HG02763 (cell line): Measurements from ENCODE around the gene IL1RAPL2.
"Not testable (repeated sequence)": the region's sequence is repeated elsewhere in the genome, so short reads cannot be mapped to it uniquely, and the experiment has no call there.

ENCODE experiments used
- ATAC-seq: cut with Tn5 transposase; IDR thresholded peaks from one replicate; pipeline ENCODE4 v1.9.1; 2021; ENCODE audit warnings: mild to moderate bottlenecking, moderate library complexity; ENCODE audit not compliant: unreplicated experiment

Gene IL1RAPL2

GRCh38 chrX:105664243-105664642, 1098.2 kb downstream of the IL1RAPL2 start:
- ATAC-seq, result no peak

- ATAC-seq, result not testable (repeated sequence)
These were observed 1118.3 kb downstream of the IL1RAPL2 start for GRCh38 chrX:105684288-105684687.

DNA sequence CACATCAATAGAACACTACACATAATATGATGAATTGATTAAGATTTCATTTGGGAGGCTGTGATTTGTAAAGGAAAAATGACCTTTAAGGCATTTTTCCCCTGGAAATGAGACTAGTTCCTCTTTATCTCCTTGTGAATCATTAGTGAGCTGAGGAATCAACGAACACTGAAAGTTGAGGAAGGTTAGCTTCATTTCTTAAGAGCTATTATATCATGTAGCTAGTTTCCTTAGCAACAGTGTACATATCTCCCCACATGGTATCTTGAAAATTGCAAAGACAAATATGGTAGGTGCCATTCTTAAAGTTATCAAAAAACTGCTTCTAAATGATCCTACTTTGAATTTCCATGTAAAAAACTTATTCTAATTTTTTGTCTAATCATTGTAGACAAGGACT, 1128.8 kb downstream of the IL1RAPL2 start:
- no peak for ATAC-seq

DNA sequence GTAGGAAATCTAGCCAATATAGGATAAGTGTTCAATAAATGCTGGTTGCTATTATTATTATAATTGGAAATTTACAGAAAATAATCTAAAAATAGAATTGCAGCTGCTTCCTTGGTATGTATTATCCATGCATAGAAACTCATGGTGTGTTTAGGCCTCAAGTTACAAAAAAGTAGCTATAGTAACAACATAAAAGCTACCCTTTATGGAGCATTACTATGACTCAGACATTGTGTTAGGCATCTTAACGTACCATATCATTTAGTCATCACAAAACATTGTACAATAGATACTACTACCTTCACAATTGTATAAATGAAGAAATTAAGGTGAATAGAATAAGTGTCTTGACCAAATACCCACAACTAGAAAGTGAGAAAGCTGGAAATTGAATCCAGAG, 1129.5 kb downstream of the IL1RAPL2 start:
- ATAC-seq, result no peak

GRCh38 chrX:105696870-105697269, 1130.9 kb downstream of the IL1RAPL2 start:
- no peak for ATAC-seq

GRCh38 chrX:105697984-105698781, 1132.2 kb downstream of the IL1RAPL2 start:
- no peak for ATAC-seq

GRCh38 chrX:105700331-105700730, 1134.3 kb downstream of the IL1RAPL2 start:
- ATAC-seq, result no peak

DNA sequence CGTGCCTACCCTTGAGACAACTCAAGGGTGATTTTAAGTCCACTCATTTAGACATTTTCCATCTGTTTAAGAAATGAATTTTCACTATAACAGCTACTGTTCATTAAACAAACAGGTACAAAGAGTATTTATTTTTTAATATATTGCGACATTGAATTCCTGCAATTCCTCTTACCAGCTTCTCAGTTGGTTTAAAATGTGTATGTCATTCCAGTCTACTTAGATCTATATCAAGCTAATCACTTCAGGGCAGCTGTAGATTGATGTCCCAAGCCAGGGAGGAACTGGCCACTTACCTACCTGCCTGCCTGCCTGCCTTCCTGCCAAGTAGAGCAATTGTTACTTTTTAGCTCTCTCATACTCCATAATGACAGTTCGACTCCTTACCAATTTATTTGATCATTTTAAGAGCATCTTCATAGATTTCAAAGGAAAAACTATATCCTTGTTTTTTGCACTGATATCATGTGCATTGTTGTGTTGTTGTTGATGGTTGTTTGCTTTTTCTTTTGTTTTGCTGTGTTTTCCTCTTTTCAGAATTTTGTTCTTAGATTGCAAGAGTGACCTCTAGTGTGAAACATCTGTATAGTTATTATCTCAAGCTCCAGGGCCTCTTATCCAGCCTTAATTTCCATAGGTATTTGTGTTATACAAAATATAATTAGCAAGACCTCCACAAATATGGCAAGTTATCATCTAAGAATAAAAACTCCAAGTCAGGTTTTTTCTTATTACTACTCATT, 1135.5 kb downstream of the IL1RAPL2 start:
- no peak for ATAC-seq

DNA sequence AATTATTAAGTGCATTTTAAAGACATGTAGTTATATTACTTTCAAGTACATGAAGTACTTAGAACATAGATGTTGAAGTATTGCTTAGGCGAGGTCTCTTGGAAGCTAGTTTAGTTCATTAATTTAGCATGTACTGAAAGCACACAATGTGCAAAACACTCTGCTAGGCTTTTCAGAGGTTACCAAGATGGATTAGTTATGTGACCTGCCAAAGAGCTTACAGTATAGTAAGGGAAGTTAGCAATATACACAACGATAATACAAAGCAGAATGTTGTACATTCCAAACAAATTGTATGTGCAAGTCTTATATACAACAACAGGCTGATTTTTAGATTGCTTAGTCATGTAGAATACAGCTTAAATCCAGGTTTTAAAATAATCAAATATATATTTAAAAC, 1137.9 kb downstream of the IL1RAPL2 start:
- no peak for ATAC-seq

DNA sequence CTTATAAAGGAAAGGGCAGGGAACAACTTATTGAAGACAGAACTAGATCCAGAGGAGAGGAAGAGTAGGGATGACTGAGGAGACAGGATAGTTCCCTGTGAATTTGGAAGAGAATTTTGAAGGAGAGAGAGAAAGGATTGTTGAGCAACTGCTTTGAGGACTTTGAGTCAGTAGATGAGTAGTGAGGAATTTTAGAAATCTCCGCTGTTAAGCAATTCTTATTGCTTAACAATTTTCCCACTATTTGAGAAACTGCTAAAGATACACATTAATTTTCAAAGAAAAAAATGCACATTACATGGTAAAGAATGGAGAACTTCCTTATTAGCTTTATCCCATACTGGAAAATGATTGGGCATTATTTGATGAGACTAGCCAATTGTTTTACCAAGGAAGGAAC, 1140.0 kb downstream of the IL1RAPL2 start:
- no peak for ATAC-seq

- no peak for ATAC-seq
These were observed 1145.8 kb downstream of the IL1RAPL2 start for GRCh38 chrX:105711805-105712204.

DNA sequence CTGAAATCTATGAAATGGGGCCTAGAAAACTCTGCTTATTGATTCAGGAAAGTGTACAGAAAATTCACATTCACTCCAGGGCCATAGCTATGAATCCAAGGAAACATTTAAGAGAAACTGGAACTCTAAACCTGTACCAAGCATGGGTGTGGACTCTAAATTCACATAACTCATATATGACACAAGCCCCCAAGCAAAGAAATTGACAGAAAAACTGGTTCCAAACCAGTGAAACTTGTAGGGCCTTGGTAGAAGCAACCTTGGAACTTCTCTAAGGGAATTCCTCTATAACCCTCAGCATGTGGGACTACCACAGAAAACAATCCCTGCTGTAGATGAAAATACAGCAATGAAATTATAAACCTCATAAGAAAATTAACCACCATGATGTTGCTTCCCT, 1149.7 kb downstream of the IL1RAPL2 start:
- no peak for ATAC-seq

GRCh38 chrX:105723966-105724735, 1158.2 kb downstream of the IL1RAPL2 start:
- ATAC-seq, result no peak

DNA sequence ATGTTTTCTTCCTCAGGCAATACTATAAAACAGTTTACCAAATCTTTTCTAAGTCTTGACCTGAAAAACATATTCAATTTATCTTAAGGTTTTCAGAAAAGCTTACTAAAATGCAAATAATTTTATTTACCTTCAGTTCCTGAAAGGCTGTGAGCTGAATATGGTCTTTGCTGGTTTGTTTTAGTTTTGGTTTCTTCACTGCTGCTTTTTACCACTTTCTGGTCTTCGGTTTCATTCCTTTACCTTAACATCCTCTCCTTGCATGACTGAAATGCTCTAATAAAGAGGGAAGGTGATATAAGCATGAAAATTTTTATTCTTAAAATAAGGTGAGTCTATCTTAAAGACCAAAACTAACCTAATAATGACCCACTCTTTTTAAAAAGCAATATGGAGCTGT, 1159.2 kb downstream of the IL1RAPL2 start:
- ATAC-seq, result no peak

DNA sequence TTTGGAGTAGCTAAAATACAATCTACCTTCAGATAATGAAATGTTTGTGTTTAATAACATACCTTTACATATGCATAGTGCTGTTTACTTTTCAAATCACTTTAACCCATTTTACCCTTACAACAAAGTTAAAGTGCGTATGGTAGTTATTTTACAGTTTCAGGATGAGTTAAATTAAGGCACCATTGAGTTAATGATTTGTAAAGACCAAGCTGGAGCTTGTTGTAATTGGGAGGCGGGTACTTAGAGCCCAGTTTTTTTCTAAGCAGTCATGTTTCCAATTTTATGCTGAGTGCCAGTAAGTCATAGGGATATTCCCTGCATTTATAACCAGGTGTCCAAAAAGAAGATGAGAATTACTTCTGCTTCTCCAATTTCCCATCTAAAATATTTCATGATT, 1172.2 kb downstream of the IL1RAPL2 start:
- ATAC-seq, result no peak

DNA sequence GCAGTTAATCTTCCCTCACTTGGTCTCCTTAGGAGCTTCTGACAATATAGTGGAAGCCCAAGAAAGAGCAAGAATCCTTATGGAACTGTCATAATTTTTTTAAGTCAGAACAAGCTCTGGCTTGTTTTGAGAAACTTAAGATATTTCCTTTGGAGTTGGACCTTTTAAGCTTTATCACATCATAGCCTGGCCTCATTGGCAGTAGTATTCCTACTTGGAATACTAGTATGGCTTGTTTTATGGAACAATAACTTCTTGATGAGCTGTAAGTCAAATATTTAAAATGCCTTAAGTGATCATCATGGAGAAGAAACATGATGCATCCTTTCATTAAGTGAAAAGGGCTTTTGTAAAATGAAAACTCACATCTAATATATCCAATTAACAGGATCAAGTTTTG, 1178.3 kb downstream of the IL1RAPL2 start:
- no peak for ATAC-seq

DNA sequence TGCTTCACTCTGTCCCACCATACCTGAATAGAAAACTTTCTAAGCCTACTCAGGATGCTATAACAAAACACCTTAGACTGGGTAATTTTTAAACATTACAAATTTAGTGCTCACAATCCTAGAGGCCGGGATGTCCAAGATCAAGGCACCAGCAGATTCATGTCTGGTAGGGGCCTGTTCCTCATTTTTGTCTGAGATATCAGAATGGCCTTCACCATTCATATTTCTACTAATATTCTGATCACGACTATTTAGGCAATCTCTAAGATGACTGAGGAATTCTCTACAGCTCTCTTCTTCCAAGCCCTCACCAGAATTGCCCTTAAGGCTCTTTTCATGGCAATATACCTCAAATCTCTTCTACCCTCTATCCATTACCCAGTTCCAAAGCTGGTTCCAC, 1178.9 kb downstream of the IL1RAPL2 start:
- no peak for ATAC-seq

GRCh38 chrX:105745863-105746262, 1179.9 kb downstream of the IL1RAPL2 start:
- ATAC-seq, result no peak

DNA sequence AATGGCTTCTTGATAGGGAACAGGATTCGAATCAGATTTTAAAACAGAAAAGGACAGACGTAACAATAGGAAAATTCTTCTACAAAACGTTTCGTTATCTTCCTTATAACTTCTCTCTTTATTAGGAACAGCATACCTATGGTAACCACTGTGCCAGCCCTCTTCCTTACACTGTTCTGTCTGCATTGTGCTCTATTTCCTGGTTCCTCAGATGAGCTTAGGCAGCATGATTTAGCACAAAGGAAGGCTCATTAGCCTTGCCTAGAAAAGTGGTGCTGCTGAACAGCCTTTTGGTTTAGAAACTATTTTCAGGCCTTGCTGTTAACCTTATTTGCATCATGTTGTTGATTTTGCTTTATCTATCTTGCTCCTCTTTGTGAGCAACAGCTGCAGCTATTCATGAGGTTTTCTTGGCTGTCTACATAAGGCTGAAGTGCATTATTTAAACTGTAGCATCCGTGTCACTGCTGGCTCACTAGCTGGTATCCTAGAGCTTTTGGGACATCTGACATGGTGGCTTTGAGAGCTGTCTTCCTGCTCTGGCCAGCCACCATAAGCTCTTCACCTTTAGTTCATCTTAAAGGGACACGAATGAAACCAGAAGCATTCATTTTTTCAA, 1186.4 kb downstream of the IL1RAPL2 start:
- no peak for ATAC-seq

GRCh38 chrX:105753411-105753810, 1187.4 kb downstream of the IL1RAPL2 start:
- no peak for ATAC-seq

GRCh38 chrX:105754286-105754964, 1188.4 kb downstream of the IL1RAPL2 start:
- ATAC-seq, result no peak
